AG08395 (cell line): ENCODE data around the gene VPS13D.
"Not testable (repeated sequence)": the region's sequence is repeated elsewhere in the genome, so short reads cannot be mapped to it uniquely, and the experiment has no call there.

Source experiments
- DNase-seq: peaks from one replicate; pipeline ENCODE4 v3.0.0; 2012; ENCODE audit warnings: mixed read lengths, low spot score

VPS13D gene

DNA sequence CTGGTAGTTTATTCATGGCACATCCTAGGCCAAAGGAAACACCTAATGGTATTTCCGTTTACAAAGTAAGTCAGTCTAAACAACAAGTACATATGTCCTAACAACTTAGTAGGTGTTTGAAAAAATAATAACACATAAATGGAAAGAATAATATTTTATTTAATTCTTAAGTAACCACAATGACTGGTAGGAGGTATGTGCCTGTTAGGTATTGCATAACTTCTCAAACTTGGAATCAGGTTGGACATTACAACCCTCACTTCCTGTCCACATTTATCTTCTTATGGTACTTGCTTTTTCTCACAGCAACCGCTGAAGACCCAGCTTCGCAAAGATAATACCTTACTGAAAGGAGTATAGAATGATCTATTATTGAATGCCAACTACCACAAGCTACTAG lies 64.2 kb downstream of the VPS13D start:
- DNase-seq, result no peak

DNA sequence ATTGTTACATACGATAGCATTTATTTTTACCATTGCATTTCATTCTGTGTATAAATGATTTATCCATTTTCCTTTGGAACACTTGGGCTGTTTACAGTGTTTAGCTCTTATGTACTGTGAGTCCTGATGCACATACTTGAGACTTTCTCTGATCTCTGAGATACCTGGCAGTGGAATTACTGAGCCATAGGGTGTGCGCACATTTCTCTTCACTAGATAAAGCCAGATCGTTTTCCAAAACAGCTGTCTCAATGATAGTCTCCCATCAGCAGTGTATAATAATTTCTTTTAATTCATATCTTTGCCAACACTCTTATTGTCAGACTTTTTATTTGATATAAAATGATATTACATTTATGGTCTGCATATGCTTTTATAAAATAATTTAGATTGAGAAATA lies 66.2 kb downstream of the VPS13D start:
- DNase-seq, result no peak

DNA sequence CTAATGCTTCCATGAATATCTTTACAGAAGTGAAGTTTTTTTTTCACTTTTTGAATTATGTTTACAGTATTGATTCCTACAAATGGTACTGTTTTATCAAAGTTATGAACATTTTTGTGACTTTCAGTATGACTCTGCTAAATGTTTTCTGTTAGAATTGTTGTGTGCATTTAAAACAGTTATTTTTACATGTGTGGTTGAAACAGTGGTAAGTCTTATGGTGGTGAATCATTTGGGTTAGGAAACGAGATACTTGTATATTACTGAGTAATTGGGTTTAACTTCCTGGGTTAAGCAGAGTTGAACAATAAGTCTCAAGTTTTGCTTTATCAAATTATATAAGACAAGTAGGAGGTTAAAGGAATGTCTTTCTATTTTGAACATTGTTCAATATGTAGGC lies 66.8 kb downstream of the VPS13D start:
- DNase-seq, result peak; percentile 70

DNA sequence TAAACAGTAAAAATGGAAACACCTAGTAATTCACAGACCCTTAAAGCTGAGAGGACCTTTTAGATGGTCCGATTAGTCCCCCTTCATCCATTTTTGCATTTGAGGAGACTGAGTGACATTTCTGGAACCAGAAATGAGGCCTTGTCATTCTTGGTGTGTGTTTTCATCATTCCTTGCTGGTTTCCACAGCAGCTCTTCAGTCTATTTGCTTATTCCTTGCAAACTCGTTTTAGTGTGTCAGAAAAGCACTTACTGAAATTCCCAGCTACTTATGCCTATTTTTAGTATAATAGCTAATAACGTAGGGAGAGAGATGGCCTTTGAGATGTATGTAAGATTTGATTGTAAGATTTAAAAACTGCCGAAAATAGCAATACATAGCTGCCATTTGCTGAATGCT lies 70.9 kb downstream of the VPS13D start:
- no peak for DNase-seq

DNA sequence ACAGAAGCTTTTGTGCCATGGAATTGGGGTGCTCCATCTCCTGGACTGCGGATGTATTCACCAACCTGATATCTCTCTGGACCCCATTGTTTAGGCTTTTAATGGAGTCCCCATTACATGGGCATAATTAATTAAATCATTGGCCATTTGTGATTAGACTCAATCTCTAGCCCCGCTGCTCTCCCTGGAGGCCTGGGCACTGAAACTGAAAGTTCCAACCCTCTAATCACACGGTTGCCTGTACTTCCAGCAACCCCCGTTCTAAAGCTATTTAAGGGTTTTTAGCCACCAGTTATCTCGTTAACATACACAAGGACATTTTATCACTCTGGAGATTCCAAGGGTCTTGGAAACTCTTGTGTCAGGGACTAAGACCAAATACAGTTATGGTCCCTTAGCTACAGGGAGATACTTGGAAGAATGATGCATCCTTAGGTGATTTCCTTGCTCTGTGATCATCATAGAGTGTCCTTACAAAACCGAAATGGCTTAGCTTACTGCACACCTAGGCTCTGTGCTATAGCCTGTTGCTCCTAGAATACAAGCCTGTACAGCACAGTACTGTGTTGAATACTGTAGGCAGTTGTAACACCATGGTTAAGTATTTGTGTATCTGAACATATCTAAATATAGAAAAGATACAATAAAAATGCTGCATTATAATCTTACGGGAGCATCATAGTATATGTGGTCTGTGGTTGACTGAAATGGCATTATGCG lies 71.8 kb downstream of the VPS13D start:
- no peak for DNase-seq

DNA sequence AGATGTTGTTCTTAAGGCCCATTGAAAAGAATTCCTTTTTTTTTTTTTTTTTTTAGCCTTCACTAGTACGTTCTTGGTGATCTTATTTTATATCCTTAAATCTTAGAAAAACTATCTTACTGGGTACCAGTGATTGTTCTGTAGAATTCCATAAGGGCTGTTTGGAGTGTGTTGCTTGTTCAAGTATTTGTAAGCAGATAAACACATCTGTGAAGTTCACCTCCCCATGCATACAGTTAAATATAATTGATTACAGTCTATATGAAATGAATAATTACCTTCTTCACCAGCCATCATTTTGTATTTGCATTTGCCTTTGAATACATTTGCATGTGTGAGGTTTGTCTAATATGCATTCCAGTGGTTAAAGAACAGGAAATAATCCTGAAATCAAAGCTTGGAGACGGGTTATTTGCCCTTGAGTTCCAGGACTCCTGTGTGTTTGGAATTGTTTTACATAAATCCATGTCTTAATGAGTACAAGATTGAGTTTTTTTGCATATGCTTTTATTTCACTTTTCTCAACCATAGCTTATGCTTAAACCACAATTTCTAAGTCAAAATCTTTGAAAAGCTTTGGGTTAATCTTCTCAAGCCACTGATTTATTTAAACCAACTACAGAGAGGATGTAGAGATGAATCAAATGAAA lies 73.1 kb downstream of the VPS13D start:
- no peak for DNase-seq

DNA sequence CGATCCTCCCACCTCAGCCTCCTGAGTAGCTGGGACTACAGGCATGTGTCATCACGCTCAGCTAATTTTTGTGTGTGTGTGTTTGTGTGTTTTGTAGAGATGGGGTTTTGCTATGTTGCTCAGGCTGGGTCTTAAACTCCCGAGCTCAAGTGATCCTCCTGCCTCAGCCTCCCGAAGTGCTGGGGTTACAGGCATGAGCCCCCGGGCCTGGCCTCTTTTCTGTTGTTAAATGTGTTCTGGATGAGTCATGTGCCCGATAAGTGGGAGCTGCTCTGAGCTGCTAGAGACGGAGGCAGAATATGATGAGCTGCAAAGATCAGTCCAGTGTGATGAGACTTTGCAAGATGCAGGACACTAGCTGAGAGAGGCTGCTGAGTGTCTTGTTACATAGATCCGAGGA lies 75.5 kb downstream of the VPS13D start:
- DNase-seq, result no peak

DNA sequence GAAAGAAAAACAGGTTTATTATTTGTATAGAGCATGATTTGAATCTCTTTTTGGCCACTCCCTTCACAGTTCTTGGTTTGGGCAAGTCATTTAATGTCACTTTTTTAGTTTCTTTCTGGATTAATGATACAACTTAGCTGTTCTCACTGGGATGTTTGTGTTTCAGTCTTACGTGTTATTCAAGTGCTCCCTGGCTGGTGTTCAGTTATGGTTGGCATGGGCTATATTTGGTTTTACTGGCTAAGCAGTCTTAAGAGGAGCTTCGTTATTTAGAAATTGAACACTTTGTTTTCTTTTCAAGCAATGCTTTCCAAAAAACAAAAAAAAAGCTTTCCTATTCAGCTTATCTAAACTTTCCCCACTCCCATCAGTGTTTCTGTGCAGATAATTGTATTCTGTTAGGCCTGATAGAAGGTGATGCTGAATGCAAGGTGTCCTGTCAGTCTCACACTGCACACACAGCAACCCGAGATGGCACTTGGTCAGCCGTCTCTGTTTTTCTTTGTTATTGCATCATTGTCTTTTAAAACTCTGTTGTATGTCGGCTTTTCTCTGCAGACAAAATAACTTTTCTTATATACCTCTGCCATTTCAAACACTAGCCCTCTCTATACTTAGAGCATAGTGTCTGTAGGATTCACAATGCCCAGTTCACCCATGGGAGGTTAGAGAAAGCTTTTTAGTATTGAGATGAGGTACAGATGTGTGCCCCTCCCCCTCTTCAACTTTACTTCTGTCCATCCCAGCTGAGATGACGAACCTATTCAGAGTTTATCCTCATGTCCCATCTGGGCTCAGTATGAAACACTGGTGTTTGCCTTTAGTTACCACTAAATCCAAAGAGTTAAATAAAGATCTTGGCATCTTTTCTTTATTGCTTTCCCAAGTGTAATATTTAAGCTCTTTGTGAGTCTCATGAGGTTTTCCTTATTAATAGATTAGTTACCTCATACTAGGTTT lies 80.2 kb downstream of the VPS13D start:
- no peak for DNase-seq

DNA sequence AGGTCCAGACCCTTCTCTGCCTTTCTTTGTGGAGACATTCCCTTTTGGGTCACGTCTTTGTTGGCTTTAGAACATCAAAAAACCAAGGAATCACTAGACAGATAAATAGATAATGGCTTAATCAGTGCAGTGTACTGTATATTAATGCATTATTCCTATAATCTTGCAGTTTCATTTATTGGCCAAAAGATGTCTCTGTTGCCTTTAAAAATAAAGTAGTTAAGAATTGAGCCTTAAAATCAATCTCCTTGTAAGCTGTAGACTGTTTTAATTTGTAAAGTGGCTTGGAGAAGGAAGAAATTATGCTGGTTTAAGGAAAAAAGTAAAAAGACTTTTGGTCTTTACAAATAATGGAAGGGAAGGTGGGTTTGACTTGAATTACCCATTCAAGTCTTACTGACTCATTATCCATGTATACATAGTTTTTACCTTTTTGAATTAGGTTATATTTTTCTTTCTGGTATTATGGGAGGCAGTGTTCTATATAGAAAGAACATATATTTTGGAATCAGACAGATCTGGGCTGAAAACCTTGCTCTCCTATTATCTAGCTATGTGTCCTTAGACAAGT lies 84.6 kb downstream of the VPS13D start:
- DNase-seq, result peak; percentile 46

DNA sequence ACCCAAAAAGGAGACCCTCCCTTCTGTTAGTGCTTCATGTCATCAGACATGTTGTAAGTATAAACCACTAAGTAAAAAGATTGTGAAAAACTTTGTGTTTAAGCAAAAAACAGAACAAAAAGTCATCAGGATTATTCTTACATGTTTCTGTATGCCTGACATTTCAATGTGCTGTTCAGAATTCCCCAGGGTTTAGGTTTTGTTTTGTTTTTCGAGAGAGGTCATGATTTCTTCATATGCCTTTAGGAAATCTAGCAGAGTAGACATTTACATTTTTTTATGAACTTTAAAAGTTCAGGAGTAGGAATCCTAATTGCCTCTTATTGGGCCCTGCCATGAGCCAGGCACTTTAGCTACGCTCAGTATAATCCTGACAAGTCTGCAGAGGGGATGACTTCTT lies 85.3 kb downstream of the VPS13D start:
- DNase-seq, result no peak

DNA sequence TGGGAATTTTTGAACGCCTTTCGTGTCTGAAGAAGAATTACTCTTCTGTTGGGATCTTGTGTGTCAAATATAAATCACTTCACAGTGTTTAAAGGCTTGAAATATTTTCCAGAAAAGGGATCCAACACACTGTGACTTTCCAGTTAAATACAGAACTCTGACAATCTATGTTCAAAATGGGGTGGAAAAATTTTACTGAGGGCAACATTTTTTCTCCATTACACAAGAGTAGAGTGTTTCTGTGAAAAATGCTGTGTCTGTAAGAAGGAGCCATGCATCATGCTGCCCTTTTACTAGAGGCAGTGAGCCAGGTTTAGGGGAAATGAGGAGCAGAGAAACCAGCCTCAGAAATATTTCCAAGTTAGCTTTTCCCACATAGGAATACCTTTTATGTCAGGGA lies 86.5 kb downstream of the VPS13D start:
- DNase-seq, result peak; percentile 41

DNA sequence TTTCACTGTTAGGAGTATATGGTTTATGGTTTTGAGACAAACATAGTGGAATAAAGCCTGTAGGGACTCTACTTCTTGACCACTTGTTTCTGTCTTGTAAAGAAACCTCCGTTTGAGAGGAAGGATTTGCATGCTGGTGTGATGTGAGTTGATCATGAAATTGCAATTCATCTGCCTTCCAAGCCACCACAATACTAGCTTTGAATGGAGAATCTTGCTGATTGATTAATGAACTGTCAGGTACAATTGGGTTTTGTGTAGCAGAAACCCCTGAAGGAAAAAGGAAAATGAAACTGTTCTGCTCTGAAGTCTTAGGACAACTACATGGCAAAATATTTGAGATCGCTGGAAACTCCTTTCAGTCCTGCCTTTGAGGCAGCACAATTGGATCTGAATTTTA lies 90.7 kb downstream of the VPS13D start:
- no peak for DNase-seq

DNA sequence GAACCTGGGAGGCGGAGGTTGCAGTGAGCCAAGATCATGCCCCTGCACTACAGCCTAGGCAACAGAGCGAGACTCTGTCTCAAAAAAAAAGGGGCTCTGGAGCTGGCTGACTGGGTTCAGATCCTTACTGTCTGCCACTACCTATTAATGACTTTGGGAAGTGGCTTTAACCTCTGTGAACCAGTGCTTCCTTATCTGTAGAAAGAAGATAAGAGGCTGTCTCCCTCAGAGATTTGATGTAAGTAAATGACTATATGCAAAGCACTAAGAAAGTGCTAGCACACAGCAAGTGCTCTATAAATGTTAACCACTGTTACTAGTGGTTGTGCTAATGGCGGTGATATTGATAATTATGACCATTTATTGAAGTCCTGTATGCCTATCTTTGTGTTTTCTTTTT lies 94.6 kb downstream of the VPS13D start:
- DNase-seq, result no peak

DNA sequence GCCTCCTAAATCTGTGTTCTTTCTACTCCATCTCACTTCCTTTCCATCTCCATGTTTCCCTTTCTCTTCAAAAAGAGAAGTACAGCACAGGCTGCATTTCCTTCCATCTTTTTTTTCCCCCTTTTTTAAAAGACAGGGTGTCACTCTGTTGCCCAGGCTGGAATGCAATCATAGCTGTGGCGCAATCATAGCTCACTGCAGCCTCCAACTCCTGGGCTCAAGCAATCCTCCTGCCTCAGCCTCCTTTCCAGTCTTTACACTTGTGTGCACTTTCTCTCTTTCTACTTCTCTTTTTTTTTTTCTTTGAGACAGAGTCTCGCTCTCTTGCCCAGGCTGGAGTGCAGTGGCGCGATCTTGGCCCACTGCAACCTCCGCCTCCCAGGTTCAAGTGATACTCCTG lies 95.1 kb downstream of the VPS13D start:
- not testable (repeated sequence) for DNase-seq

DNA sequence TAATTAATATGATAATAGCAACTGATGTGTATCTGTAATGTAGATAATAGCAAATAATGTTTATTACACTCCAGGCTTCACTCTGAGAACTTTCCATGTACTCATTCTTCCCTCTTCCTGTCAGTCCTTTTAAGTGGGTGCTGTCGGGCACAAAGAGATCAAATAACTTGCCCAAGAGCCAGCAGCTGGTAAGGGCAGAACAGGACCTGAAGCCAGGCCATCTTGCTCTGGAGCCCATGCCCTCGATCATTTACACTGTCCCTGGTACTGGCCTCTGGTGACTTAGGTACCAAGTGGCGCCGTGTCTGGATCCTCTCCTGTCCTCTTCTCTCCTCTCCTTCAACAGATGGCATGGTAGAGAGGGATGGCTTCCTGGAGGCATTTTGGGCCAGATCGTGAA lies 97.2 kb downstream of the VPS13D start:
- DNase-seq, result no peak

DNA sequence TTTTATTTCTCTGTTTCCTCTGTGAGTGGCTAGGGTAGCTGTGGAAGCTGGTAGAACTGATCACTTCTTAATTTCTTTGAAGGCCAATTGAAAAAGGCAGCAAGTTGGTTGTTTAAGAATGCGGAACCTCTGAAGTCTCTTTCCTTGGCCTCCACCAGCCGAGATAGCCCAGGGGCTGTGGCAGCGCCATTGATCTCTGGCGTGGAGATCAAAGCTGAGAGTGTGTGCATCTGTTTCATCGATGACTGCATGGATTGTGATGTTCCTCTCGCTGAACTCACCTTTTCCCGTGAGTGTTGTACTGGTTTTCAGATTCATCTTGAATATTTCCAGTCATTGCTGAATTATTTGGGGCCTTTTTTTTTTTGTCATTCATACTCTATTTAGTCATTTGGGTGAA lies 97.7 kb downstream of the VPS13D start:
- DNase-seq, result no peak

DNA sequence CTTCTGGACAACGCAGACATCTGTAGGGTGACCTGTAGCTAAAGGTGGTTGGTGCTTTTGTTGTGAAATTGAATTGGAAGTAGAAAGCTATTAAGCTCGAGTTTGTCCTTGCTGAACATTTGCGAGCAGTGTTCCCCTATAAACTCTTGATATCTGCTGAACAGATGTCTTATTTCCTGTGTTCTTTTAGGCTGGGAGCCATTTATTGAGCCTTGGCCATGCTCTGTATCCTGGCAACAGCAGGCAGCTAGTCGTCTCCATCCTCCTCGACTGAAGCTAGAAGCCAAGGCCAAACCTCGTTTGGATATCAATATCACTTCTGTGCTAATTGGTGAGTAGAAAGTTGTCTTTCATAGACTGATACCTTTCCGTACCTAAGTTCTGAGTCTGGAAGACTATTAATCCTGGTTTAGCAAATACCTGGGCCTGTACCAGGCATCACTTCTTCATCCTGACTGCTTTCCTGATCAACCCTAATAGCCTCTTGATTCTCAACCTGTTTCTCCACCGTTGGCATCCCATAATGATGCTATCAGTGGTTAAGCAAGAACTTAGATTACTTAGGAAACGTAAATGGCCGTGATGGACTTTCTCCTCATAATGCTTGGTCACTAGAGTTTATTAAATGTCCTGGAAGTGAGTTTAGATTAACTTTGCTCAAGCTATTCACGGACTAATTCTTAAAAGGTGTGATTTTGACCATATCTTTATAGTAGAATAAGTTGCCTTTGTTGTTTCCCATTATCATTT lies 103.4 kb downstream of the VPS13D start:
- DNase-seq, result no peak

DNA sequence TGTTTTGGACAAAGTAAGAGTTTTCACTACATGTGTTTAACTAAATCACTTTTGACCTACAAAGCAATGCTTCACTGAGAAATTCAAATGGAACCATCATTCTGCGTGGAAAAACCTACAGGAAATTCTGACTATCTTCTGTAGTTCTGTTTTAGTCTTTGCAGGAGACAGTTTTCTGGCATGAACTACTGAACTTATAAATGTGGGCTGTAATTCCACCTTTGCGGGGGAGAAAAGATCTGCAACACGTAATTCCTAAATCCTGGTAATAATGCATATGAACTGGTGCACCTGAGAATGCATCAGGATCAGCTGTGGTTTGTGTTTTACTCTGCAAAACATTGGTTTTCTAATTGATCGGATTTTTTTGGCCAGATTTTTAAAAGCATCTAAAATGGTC lies 106.0 kb downstream of the VPS13D start:
- no peak for DNase-seq

DNA sequence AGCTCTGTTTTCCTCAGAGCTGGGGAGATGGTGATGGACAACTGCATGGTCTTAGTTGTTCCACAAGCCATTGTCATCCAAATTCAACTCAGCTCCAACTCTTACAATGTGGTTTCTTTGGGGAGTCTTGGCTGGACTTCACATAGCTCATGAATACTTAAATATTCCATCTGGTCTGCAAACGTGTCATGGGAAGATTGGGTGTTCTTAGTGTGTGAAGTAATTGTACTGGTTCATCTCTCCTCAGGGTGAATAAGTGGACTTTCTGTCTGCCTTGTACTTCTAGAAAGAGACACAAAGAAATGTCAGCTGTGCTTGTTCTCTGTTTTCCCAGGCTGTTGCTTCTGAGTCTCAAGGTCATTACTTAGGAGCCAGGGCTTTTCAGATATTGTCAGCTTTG lies 106.6 kb downstream of the VPS13D start:
- no peak for DNase-seq

DNA sequence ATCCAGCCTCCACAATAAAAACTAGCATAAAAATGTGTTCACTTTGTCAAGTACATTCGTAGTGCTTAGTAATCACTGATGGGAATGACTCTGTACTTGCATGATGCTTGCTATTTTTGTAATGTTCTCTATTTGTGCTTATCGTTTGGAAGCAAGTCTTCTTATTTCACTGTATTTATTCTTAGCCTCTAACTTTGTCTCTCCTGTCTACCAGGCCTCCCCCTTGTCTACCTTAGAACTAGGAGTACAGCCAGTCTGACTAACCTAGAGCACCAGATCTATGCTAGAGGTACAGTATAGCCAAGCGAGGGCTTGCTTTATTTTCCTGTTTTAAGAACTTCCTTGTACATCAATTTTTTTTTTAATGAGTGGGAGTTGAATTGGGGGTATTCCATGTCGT lies 108.2 kb downstream of the VPS13D start:
- no peak for DNase-seq

DNA sequence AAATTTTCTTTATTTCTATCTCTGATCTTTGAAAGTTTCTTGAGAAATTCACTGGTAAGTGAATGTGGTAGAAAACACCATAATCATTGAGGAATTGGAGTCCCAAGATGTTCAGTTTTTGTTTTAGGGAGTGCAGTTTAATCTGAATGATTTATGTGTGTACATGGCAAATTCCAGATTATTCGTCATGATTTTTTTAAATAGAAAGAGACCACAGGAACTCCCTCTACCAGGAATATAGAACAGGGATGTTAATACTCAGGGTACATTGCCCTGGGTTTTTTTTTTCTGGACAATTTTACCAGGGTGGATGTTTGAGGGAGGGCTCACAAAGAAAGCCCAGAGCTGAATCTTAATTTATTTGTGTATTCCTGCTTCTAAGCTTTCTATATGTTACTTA lies 109.0 kb downstream of the VPS13D start:
- DNase-seq, result no peak

DNA sequence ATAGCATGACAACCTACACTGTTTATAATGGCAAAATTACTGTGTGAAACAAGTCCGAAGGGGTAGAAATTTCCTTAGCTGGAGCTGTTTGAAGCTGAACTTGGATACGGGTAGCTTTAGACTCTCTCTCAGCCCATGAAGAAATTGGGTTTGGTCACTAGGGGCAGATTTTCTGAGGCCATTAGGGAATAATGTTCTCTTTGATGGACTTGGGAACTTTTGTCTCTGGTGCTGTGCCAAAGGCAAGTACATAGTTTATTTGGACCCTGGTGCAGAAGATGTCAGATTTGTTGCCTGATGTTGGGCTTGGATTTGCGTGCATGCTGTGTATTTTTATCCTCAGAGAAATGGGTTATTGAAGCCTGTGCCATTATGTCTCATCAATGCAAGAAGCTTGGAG lies 109.6 kb downstream of the VPS13D start:
- no peak for DNase-seq
